Dendritic cell treated with granulocyte-macrophage colony-stimulating factor and Interleukin-4, amounts not matched to agents 40 ng/mL and 50 ng/mL, for 4 days (primary cell): ENCODE data around the gene CIT.

Experiments
- H3K27ac Mint-ChIP-seq: one replicate; pipeline ENCODE4 v1.8.0; 2022; ENCODE audit warnings: mild to moderate bottlenecking, mixed read lengths
- H3K27me3 Mint-ChIP-seq: one replicate; pipeline ENCODE4 v1.8.0; 2022; ENCODE audit warnings: mild to moderate bottlenecking, mixed read lengths
- H3K36me3 Mint-ChIP-seq: one replicate; pipeline ENCODE4 v1.8.0; 2022; ENCODE audit warnings: low read depth, mixed read lengths
- H3K4me1 Mint-ChIP-seq: one replicate; pipeline ENCODE4 v1.8.0; 2022; ENCODE audit warnings: low read depth, mixed read lengths
- H3K4me3 Mint-ChIP-seq: one replicate; pipeline ENCODE4 v1.8.0; 2022; ENCODE audit warnings: mild to moderate bottlenecking, moderate library complexity, mixed read lengths
- H3K9me3 Mint-ChIP-seq: one replicate; pipeline ENCODE4 v1.8.0; 2022; ENCODE audit warnings: mixed read lengths
- intact Hi-C: fragments of 100-400 bp; cut with micrococcal nuclease; formaldehyde crosslinking; loops from one replicate; pipeline ENCODE4 v1.15.0; 2022

Gene CIT

DNA sequence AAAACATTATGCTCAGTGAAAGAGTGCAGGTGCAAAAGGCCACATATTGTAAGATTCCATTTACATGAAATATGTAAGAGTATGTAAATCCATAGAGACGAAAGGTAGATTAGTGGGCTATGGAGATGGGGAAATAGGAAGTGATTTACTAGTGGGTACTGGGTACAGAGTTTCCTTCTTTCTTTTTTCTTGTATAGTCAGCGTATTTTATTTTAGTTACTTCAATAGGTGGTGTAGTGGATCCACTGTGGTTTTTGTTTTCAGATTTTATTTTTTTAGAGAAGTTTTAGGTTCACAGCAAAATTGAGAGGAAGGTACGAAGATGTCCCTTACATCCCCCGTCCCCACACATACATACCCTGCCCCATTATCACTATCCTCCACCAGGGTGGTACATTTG is 6.1 kb upstream of the CIT start:
- Mint-ChIP-seq H3K4me3 (no peak overlapping the region), H3K36me3 (no peaks in the 10 kb centered on the region), H3K27me3 (peaks cover 11% of the 10 kb centered on the region), H3K4me1 (no peaks in the 10 kb centered on the region), H3K9me3 (no peaks in the 10 kb centered on the region), H3K27ac (no peak overlapping the region)
- intact Hi-C loops = no loop called here

DNA sequence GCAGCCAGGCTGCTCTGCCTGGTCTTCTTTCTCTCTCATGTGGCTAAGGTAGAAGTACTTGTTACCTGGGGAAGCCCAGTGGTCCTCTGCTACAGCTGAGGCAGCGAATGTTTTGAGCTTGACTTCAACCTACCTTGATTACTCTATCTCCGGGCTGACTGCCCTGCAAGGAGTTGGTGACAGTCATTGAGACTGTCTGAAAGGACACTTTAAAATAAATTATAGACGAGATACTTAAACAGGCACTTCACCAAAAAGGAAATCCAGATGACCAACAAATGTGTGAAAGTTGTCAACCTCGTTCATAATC is 474 bp upstream of the CIT start:
- H3K36me3 Mint-ChIP-seq = peaks cover 5% of the 10 kb centered on the region
- no peak overlapping the region for H3K27ac Mint-ChIP-seq
- H3K4me1 Mint-ChIP-seq = peaks cover 14% of the 10 kb centered on the region
- intact Hi-C loops = no loop called here
- H3K4me3 Mint-ChIP-seq = peak overlapping the region; percentile 86
- H3K27me3 Mint-ChIP-seq = peaks cover 6% of the 10 kb centered on the region
- H3K9me3 Mint-ChIP-seq = no peaks in the 10 kb centered on the region

DNA sequence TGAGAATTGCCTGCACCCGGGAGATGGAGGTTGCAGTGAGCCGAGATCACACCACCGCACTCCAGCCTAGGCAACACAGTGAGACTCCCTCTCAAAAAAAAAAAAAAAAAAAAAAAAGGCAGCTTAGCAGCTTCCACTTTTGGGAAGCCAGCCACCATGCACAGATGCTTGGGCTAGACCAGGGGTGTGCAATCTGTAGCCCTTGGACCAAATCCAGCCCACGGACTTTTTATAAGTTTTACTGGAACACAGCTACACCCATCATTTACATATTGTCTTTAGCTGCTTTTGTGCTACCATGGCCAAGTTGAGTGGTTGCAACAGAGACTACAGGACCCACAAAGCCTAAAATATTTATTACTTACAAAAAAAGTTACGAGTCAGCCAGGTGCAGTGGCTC is 6.7 kb downstream of the CIT start:
- Mint-ChIP-seq H3K27me3 (no peaks in the 10 kb centered on the region), H3K36me3 (peaks cover 10% of the 10 kb centered on the region), H3K27ac (no peak overlapping the region), H3K9me3 (no peaks in the 10 kb centered on the region), H3K4me3 (no peak overlapping the region), H3K4me1 (no peaks in the 10 kb centered on the region)
- intact Hi-C loops = no loop called here

DNA sequence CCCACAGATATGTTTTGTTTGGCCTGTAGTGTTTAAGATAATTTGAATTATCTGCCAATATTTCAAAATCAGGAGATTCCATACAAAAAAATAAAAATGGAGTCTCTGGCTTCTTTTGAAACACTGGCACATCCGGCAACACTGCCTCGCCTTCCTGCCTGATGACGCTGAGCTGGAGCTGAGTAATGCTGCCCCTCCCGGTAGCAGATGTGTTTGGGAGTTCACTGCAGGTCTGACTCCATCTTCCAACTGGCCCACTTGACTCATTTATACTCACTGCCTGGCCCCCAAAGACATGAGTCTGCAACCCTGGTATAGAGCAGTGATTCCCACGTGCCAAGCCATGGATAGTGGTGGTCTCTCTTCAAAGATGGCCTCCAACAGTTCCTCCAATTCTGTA is 7.4 kb downstream of the CIT start:
- Mint-ChIP-seq H3K4me3 (no peak overlapping the region), H3K27ac (no peak overlapping the region), H3K9me3 (no peaks in the 10 kb centered on the region), H3K36me3 (peaks cover 10% of the 10 kb centered on the region), H3K4me1 (no peaks in the 10 kb centered on the region), H3K27me3 (no peaks in the 10 kb centered on the region)
- intact Hi-C loops = no loop called here

DNA sequence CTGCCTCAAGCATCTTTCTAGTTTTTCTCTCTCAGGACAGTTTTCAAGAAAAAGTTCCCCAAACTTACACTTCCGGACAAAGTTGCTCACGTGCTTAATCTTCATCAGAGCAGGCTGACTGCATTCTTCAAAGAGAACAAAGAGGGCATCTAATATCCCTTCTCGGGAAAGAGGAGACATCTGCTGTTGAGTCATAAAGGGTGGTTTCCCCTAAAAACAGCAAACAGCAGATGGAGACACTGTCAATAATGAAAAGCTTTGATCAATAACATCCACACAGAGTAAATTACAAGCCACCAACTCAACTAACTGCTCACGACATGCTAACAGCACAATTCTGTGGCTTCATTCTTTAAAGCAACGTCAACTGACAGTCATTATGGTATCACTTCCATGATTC is 8.1 kb downstream of the CIT start:
- no peak overlapping the region for H3K4me3 Mint-ChIP-seq
- H3K36me3 Mint-ChIP-seq = peaks cover 10% of the 10 kb centered on the region
- H3K4me1 Mint-ChIP-seq = no peaks in the 10 kb centered on the region
- no peak overlapping the region for H3K27ac Mint-ChIP-seq
- intact Hi-C loops = no loop called here
- no peaks in the 10 kb centered on the region for H3K9me3 Mint-ChIP-seq
- H3K27me3 Mint-ChIP-seq = no peaks in the 10 kb centered on the region

DNA sequence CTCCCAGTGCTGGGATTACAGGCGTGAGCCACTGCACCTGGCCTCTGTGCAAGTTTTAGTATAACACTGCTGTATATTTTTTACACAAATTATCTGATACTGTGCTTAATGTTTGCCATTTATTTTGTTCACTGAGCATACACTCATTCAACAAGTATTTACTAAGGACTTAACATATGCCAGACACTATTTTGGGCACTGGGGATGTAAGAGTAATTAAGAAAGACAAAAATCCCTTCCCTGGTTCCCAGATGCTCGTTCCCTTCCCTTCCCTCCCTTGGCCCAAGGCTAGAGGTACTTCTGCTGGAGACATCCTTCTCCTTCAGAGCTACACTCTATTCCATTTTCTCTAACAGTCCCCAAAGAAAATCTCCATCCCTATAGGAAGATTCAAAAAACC is 12.5 kb downstream of the CIT start:
- H3K36me3 Mint-ChIP-seq = peaks cover under 1% of the 10 kb centered on the region
- H3K4me3 Mint-ChIP-seq = no peak overlapping the region
- no peaks in the 10 kb centered on the region for H3K4me1 Mint-ChIP-seq
- no peaks in the 10 kb centered on the region for H3K27me3 Mint-ChIP-seq
- H3K27ac Mint-ChIP-seq = no peak overlapping the region
- intact Hi-C loops = no loop called here
- H3K9me3 Mint-ChIP-seq = no peaks in the 10 kb centered on the region

DNA sequence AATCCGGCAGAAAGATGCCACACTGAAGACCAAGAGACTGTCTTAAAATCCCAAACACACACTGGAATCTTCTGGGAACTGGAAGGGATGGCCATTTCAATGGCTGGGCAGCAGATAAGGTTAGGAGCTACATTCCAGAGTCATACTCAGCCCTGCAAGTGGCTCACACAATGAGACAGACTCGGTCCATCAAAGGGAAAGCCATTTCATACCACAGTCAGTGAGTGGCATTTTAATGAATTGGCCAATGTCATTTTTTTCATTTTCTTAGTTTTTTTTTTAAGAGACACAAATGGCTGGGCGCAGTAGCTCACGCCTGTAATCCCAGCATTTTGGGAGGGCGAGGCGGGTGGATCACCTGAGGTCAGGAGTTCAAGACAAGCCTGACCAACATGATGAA is 17.9 kb downstream of the CIT start:
- H3K27ac Mint-ChIP-seq = no peak overlapping the region
- no peaks in the 10 kb centered on the region for H3K9me3 Mint-ChIP-seq
- H3K27me3 Mint-ChIP-seq = no peaks in the 10 kb centered on the region
- no peaks in the 10 kb centered on the region for H3K4me1 Mint-ChIP-seq
- no peak overlapping the region for H3K4me3 Mint-ChIP-seq
- peaks cover 10% of the 10 kb centered on the region for H3K36me3 Mint-ChIP-seq
- intact Hi-C loops = no loop called here

DNA sequence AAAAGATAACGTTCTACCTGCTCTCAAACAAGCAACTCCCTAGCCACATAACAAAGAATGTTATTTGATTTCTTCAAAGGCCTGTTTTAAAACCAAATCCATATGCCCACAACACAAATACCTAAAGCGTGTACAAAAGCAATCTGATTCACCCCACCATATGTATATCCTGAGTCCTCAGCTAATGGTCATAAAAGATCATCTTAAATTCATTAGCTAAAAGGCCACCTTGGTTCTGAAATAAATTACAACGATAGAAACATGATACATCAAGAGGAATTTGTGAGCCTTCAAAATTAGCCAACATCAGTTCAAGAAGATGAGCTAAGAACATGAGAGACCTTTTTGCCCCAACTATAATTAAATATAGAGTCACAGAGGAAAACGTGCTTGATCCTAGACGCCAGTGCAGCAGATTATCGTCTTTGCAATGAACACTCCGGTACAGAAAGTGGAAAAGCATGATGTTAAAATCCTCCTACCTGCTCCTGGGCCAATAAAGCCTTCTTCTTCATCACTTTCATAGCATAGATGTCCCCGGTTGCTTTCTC is 20.0 kb downstream of the CIT start:
- H3K4me1 Mint-ChIP-seq = no peaks in the 10 kb centered on the region
- peaks cover 10% of the 10 kb centered on the region for H3K36me3 Mint-ChIP-seq
- H3K9me3 Mint-ChIP-seq = no peaks in the 10 kb centered on the region
- H3K27me3 Mint-ChIP-seq = no peaks in the 10 kb centered on the region
- intact Hi-C loops = no loop called here
- no peak overlapping the region for H3K4me3 Mint-ChIP-seq
- H3K27ac Mint-ChIP-seq = no peak overlapping the region

DNA sequence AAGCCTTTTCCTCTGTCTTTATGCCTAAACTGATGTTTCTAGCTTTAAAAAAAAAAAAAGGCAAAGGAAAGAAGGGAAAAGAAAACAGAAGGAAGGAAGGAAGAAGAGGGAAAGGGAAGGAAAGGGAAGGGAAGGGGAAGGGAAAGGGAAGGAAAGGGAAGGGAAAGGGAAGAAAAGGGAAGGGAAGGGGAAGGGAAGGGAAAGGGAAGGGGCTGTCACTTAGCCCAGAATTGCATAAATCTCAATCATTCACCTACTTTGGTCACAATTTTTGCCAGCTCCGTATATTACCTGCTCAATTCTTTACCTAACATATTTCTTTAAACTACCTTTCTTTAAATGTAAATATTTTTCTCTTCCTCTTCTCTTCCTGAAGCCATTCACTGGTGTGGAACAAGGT is 26.8 kb downstream of the CIT start:
- H3K36me3 Mint-ChIP-seq = no peaks in the 10 kb centered on the region
- H3K27me3 Mint-ChIP-seq = no peaks in the 10 kb centered on the region
- H3K4me3 Mint-ChIP-seq = no peak overlapping the region
- no peaks in the 10 kb centered on the region for H3K4me1 Mint-ChIP-seq
- H3K9me3 Mint-ChIP-seq = no peaks in the 10 kb centered on the region
- no peak overlapping the region for H3K27ac Mint-ChIP-seq
- intact Hi-C loops = no loop called here

DNA sequence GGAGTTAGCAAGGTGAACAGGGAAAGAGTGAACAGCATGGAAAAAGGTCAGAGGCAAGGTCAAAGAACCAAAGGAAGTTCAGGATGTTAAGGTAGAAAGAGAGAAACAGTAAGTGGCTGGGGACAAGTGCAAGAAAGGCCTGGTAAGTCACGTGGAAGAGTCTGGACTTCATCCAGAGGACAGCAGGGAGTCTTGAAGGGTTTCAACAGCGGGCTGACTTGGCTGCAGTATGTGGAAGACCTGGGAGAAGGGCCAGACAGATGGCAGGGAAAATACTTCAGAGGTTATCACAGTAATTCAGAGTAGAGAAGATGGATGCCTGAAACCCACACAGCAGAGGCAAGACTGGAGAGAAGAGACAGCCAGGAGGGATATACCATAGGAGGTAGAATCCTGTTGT is 34.0 kb downstream of the CIT start:
- intact Hi-C loops = no loop called here
- H3K27ac Mint-ChIP-seq = no peak overlapping the region
- H3K27me3 Mint-ChIP-seq = no peaks in the 10 kb centered on the region
- no peaks in the 10 kb centered on the region for H3K4me1 Mint-ChIP-seq
- peaks cover 7% of the 10 kb centered on the region for H3K36me3 Mint-ChIP-seq
- H3K4me3 Mint-ChIP-seq = no peak overlapping the region
- peaks cover 7% of the 10 kb centered on the region for H3K9me3 Mint-ChIP-seq

DNA sequence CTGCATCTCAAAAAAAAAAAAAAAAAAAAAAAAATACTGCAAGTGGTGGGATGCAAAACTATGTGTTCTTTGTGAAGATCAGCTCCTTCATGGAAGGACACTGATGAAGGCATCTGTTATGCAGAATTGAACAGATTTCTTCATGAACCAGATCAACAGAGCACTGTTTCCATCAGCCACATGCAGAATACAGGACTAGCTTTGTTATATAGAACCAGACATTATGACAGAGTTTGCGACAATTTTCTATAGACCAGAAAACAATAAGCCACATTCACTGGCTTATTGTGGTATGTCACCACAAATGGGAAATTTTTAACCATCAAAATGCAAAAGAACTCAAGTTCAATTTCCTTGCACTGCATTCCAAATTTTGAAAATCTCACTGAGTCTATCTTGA is 34.7 kb downstream of the CIT start:
- Mint-ChIP-seq H3K27me3 (no peaks in the 10 kb centered on the region), H3K36me3 (peaks cover 7% of the 10 kb centered on the region), H3K27ac (no peak overlapping the region), H3K4me3 (no peak overlapping the region), H3K4me1 (no peaks in the 10 kb centered on the region), H3K9me3 (peaks cover 7% of the 10 kb centered on the region)
- intact Hi-C loops = no loop called here

DNA sequence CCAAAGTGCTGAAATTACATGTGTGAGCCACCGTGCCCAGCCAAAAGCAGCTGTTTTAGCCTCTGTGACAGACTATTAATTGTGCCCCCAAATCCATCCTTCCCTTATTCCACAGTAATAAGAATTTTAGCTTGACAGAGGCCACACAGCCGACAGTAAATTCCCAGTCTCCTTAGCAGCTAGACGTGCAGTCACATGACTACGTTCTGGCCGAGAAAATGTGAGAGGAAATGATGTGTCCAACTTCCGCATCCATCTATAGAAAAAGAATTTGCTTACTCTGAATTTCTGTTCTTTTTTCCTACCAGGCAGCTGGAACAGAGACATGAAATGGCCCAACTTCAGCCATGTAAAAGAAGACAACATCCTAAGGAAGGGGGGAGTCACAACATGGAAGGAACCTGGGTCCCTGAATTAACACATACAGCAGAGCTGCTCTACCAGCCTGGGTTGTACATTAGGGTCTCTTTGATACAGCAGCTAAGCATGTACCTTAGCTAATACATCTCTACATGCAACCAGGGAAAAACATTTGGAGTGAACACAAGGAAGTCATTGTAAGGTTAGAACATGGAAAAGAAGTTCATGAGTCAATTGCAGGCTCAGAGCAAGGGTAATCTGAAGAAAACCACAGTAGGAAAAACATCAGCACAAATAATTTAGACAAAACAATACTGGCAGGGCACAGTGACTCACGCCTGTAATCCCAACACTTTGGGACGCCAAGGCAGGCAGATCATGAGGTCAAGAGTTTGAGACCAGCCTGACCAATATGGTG is 35.5 kb downstream of the CIT start:
- intact Hi-C loops = no loop called here
- Mint-ChIP-seq H3K27me3 (no peaks in the 10 kb centered on the region), H3K36me3 (peaks cover 7% of the 10 kb centered on the region), H3K9me3 (peaks cover 7% of the 10 kb centered on the region), H3K4me1 (peaks cover 5% of the 10 kb centered on the region), H3K4me3 (no peak overlapping the region), H3K27ac (no peak overlapping the region)

DNA sequence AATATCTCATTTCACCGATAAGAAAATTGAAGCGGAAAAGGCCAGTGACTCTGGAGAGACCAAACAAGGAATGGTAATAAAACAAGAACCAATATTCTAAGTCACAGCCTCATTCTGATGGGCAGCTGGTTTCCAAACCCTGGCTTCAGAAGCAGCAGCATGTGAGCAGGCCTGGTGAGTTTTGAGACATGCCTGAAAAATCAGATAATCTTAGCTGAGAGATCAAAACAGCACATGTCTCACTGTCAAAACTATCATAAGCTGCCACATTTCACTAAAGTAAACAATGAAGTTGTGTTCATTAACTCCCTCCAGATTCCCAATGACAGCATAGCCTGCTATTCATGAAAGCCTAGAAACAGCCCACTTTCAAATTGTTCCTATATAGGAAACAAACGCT is 36.5 kb downstream of the CIT start:
- Mint-ChIP-seq H3K9me3 (peaks cover 7% of the 10 kb centered on the region), H3K4me3 (no peak overlapping the region), H3K27ac (no peak overlapping the region), H3K4me1 (peaks cover 10% of the 10 kb centered on the region), H3K27me3 (no peaks in the 10 kb centered on the region), H3K36me3 (peaks cover 7% of the 10 kb centered on the region)
- intact Hi-C loops = no loop called here

DNA sequence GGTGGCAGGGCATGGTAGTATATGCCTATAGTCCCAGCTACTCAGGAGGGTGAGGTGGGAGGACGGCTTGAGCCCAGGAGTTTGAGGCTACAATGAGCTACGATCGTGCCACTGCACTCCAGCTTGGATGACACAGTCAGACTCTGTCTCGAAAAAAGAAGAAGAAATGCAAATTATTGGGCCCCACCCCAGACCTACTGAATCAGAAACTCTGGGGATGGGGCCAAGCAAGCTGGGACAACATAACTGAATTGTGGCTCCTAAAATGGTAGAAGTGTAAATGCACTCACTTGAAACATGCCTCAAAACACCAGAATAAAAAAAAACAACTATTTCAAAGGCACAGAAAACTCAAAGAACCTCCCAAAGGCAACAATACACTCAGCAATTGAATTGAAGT is 37.0 kb downstream of the CIT start:
- no peak overlapping the region for H3K4me3 Mint-ChIP-seq
- H3K27ac Mint-ChIP-seq = no peak overlapping the region
- peaks cover 7% of the 10 kb centered on the region for H3K36me3 Mint-ChIP-seq
- H3K9me3 Mint-ChIP-seq = peaks cover 7% of the 10 kb centered on the region
- no peaks in the 10 kb centered on the region for H3K27me3 Mint-ChIP-seq
- intact Hi-C loops = no loop called here
- H3K4me1 Mint-ChIP-seq = peaks cover 10% of the 10 kb centered on the region
